Parathyroid adenoma (tissue), 2 donors: ENCODE data around the gene ACAA1.

Source experiments
- H2AFZ ChIP-seq: fragments of 300-600 bp; sonication (generic); one replicate; pipeline ENCODE4 v1.7.0; 2017; ENCODE audit warnings: antibody characterized with exemption, mild to moderate bottlenecking
- H3K27ac ChIP-seq: fragments of 300-600 bp; sonication (generic); one replicate; pipeline ENCODE4 v1.7.0; 2017
- H3K27me3 ChIP-seq: fragments of 300-600 bp; sonication (generic); one replicate; pipeline ENCODE4 v1.7.0; 2017; ENCODE audit warnings: low read length; ENCODE audit not compliant: control insufficient read depth, insufficient read depth
- H3K36me3 ChIP-seq: fragments of 300-600 bp; sonication (generic); one replicate; pipeline ENCODE4 v1.7.0; 2017; ENCODE audit warnings: low read length; ENCODE audit not compliant: control insufficient read depth, insufficient read depth
- H3K4me1 ChIP-seq: fragments of 300-600 bp; sonication (generic); one replicate; pipeline ENCODE4 v1.7.0; 2017; ENCODE audit warnings: control low read depth
- H3K4me2 ChIP-seq: fragments of 300-600 bp; sonication (generic); one replicate; pipeline ENCODE4 v1.7.0; 2017; ENCODE audit warnings: low read length
- H3K4me3 ChIP-seq: fragments of 300-600 bp; sonication (generic); one replicate; pipeline ENCODE4 v1.7.0; 2017; ENCODE audit warnings: low read depth, low read length
- H3K79me2 ChIP-seq: fragments of 300-600 bp; sonication (generic); one replicate; pipeline ENCODE4 v1.7.0; 2017; ENCODE audit warnings: control low read depth
- H3K9ac ChIP-seq: fragments of 300-600 bp; sonication (generic); one replicate; pipeline ENCODE4 v1.7.0; 2017; ENCODE audit warnings: mild to moderate bottlenecking
- H3K9me3 ChIP-seq: fragments of 300-600 bp; sonication (generic); one replicate; pipeline ENCODE4 v1.7.0; 2017; ENCODE audit warnings: low read length; ENCODE audit not compliant: control insufficient read depth
- TF ChIP-seq, protein P1 (sequence below): fragments of 300-600 bp; sonication (generic); IDR thresholded peaks from one replicate; pipeline ENCODE4 v1.7.0; 2017; ENCODE audit warnings: antibody characterized with exemption, mild to moderate bottlenecking
- donor health status: primary hyperparathyroidism.

The ACAA1 gene

GRCh38 chr3:38165722-38166387, 28.9 kb upstream of the ACAA1 start:
- no peaks in the 10 kb centered on the region for H3K36me3 ChIP-seq
- peak overlapping the region; percentile 98 for H2AFZ ChIP-seq
- H3K9ac ChIP-seq = peak overlapping the region; percentile 94
- TF ChIP-seq, protein P1, sequence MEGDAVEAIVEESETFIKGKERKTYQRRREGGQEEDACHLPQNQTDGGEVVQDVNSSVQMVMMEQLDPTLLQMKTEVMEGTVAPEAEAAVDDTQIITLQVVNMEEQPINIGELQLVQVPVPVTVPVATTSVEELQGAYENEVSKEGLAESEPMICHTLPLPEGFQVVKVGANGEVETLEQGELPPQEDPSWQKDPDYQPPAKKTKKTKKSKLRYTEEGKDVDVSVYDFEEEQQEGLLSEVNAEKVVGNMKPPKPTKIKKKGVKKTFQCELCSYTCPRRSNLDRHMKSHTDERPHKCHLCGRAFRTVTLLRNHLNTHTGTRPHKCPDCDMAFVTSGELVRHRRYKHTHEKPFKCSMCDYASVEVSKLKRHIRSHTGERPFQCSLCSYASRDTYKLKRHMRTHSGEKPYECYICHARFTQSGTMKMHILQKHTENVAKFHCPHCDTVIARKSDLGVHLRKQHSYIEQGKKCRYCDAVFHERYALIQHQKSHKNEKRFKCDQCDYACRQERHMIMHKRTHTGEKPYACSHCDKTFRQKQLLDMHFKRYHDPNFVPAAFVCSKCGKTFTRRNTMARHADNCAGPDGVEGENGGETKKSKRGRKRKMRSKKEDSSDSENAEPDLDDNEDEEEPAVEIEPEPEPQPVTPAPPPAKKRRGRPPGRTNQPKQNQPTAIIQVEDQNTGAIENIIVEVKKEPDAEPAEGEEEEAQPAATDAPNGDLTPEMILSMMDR = peak; percentile 8
- peaks cover 8% of the 10 kb centered on the region for H3K4me1 ChIP-seq
- H3K4me2 ChIP-seq = peak overlapping the region; percentile 95
- peak overlapping the region; percentile 99 for H3K27ac ChIP-seq
- peak overlapping the region; percentile 90 for H3K4me3 ChIP-seq
- H3K27me3 ChIP-seq = no peaks in the 10 kb centered on the region
- no peaks in the 10 kb centered on the region for H3K9me3 ChIP-seq
- H3K79me2 ChIP-seq = peaks cover 28% of the 10 kb centered on the region

GRCh38 chr3:38164952-38165721, 28.2 kb upstream of the ACAA1 start, which contains the start of gene OXSR1:
Gene OXSR1, plus strand, starts transcription at chr3:38165537. Its CDS starts 340 bp downstream, at chr3:38165877.
- Histone ChIP-seq H3K9ac (peak within 1 kb of the TSS; percentile 94), H3K4me1 (peaks cover 8% of the 10 kb centered on the region), H3K4me2 (peak within 1 kb of the TSS; percentile 95), H3K36me3 (no peaks in the 10 kb centered on the region), H3K79me2 (peaks cover 23% of the 10 kb centered on the region), H3K9me3 (no peaks in the 10 kb centered on the region), H3K4me3 (peak within 1 kb of the TSS; percentile 90), H3K27me3 (no peaks in the 10 kb centered on the region), H2AFZ (peak within 1 kb of the TSS; percentile 98), H3K27ac (peak within 1 kb of the TSS; percentile 99)
- TF ChIP-seq, protein P1 = no peak

DNA sequence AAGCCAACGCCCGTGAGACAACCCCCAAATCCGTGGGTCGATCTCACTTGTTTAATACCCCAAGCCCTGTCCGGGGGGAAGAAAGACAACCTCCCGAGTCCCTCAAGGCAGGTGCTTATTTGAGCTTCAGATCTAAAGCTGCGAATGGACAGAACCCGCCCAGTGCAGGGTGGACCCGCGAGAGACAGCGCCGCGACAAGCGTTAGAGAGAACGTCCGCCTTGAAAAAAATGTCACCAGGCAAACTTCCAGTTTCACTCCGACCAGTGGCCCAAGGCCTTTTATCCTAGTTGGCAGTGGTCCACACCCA, 27.7 kb upstream of the ACAA1 start:
- no peaks in the 10 kb centered on the region for H3K27me3 ChIP-seq
- peak overlapping the region; percentile 99 for H3K27ac ChIP-seq
- H3K4me1 ChIP-seq = peaks cover 8% of the 10 kb centered on the region
- peak overlapping the region; percentile 90 for H3K4me3 ChIP-seq
- H2AFZ ChIP-seq = peak overlapping the region; percentile 98
- peak overlapping the region; percentile 95 for H3K4me2 ChIP-seq
- no peak overlapping the region for H3K9ac ChIP-seq
- no peaks in the 10 kb centered on the region for H3K9me3 ChIP-seq
- no peaks in the 10 kb centered on the region for H3K36me3 ChIP-seq
- peaks cover 17% of the 10 kb centered on the region for H3K79me2 ChIP-seq
- TF ChIP-seq, protein P1 = no peak

- Histone ChIP-seq H3K27me3 (no peaks in the 10 kb centered on the region), H3K9ac (no peak overlapping the region), H3K36me3 (no peaks in the 10 kb centered on the region), H3K4me2 (peak overlapping the region; percentile 95), H3K79me2 (peaks cover 12% of the 10 kb centered on the region), H3K4me1 (peaks cover 8% of the 10 kb centered on the region), H3K27ac (peak overlapping the region; percentile 99), H3K9me3 (no peaks in the 10 kb centered on the region), H3K4me3 (peak overlapping the region; percentile 90), H2AFZ (peak overlapping the region; percentile 98)
- TF ChIP-seq, protein P1 = no peak
Observed at GRCh38 chr3:38163841-38164642, 27.1 kb upstream of the ACAA1 start.
